Measurements from ENCODE around the gene SPATA12.

SPATA12 gene

DNA sequence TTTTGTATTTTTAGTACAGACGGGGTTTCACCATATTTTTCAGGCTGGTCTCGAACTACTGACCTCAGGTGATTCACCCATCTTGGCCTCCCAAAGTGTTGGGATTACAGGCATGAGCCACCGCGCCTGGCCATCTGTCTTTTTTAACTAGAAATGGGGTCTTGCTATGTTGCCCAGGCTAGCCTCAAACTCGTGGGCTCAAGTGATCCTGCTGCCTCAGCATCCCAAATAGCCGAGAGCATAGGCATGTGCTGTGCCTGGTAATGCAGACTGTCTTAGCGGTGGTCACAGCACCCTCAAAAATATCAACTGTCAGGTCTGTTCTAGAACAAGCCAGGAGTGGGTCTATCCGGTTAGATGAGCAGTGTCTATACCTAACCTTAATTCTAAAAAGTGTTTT, 48.2 kb downstream of the SPATA12 start:
- no peaks in the 10 kb centered on the region for H3K36me3 ChIP-seq (ENCODE audit: low read length)
- no peaks in the 10 kb centered on the region for H3F3A ChIP-seq (ENCODE audit: insufficient read depth)
- no peak overlapping the region for H3K27ac ChIP-seq (ENCODE audit: low read depth, low read length)
- no peaks in the 10 kb centered on the region for H3K9me3 ChIP-seq (ENCODE audit: insufficient read depth, low read length)
- H3K9me2 ChIP-seq (replicated peaks; ENCODE audit: insufficient read depth, low read length), result no peaks in the 10 kb centered on the region
- no peaks in the 10 kb centered on the region for H4K20me1 ChIP-seq (ENCODE audit: low read depth, low read length)
- H3K79me2 ChIP-seq (ENCODE audit: insufficient read depth, low read length), result no peaks in the 10 kb centered on the region
- H2AFZ ChIP-seq (ENCODE audit: low read depth, low read length, severe bottlenecking), result no peak overlapping the region
- no peak overlapping the region for H3K9ac ChIP-seq (ENCODE audit: low read length)
- TF ChIP-seq CTCF (IDR thresholded peaks at IDR 0.05; ENCODE audit: insufficient read depth, low read length, poor library complexity, severe bottlenecking) (no peak), EZH2phosphoT487 (conservative IDR thresholded peaks at IDR 0.05; ENCODE audit: low read length) (no peak)
- no peaks in the 10 kb centered on the region for H3K27me3 ChIP-seq (ENCODE audit: low read length)
- no peak overlapping the region for H3K4me2 ChIP-seq (ENCODE audit: low read depth, low read length, poor library complexity, severe bottlenecking)
- no peak overlapping the region for H3K4me3 ChIP-seq (ENCODE audit: insufficient read depth, low read length, poor library complexity, severe bottlenecking)

GRCh38 chr3:57109437-57110199, 49.2 kb downstream of the SPATA12 start:
- H3K4me3 ChIP-seq (ENCODE audit: insufficient read depth, low read length, poor library complexity, severe bottlenecking), result no peak overlapping the region
- H3K27me3 ChIP-seq (ENCODE audit: low read length), result no peaks in the 10 kb centered on the region
- TF ChIP-seq EZH2phosphoT487 (conservative IDR thresholded peaks at IDR 0.05; ENCODE audit: low read length) (no peak), CTCF (IDR thresholded peaks at IDR 0.05; ENCODE audit: insufficient read depth, low read length, poor library complexity, severe bottlenecking) (no peak)
- H3K79me2 ChIP-seq (ENCODE audit: insufficient read depth, low read length), result no peaks in the 10 kb centered on the region
- no peak overlapping the region for H3K9ac ChIP-seq (ENCODE audit: low read length)
- H3K27ac ChIP-seq (ENCODE audit: low read depth, low read length), result no peak overlapping the region
- H3F3A ChIP-seq (ENCODE audit: insufficient read depth), result no peaks in the 10 kb centered on the region
- H3K36me3 ChIP-seq (ENCODE audit: low read length), result no peaks in the 10 kb centered on the region
- H4K20me1 ChIP-seq (ENCODE audit: low read depth, low read length), result no peaks in the 10 kb centered on the region
- no peaks in the 10 kb centered on the region for H3K9me2 ChIP-seq (replicated peaks; ENCODE audit: insufficient read depth, low read length)
- no peak overlapping the region for H2AFZ ChIP-seq (ENCODE audit: low read depth, low read length, severe bottlenecking)
- no peak overlapping the region for H3K4me2 ChIP-seq (ENCODE audit: low read depth, low read length, poor library complexity, severe bottlenecking)
- H3K9me3 ChIP-seq (ENCODE audit: insufficient read depth, low read length), result no peaks in the 10 kb centered on the region

- H3K9me3 ChIP-seq (ENCODE audit: insufficient read depth, low read length), result no peaks in the 10 kb centered on the region
- no peak overlapping the region for H3K4me3 ChIP-seq (ENCODE audit: insufficient read depth, low read length, poor library complexity, severe bottlenecking)
- no peaks in the 10 kb centered on the region for H3K9me2 ChIP-seq (replicated peaks; ENCODE audit: insufficient read depth, low read length)
- no peak overlapping the region for H3K27ac ChIP-seq (ENCODE audit: low read depth, low read length)
- H3K9ac ChIP-seq (ENCODE audit: low read length), result no peak overlapping the region
- H3K36me3 ChIP-seq (ENCODE audit: low read length), result no peaks in the 10 kb centered on the region
- no peak overlapping the region for H2AFZ ChIP-seq (ENCODE audit: low read depth, low read length, severe bottlenecking)
- no peaks in the 10 kb centered on the region for H3K79me2 ChIP-seq (ENCODE audit: insufficient read depth, low read length)
- no peaks in the 10 kb centered on the region for H3F3A ChIP-seq (ENCODE audit: insufficient read depth)
- no peak overlapping the region for H3K4me2 ChIP-seq (ENCODE audit: low read depth, low read length, poor library complexity, severe bottlenecking)
- H3K27me3 ChIP-seq (ENCODE audit: low read length), result no peaks in the 10 kb centered on the region
- TF ChIP-seq EZH2phosphoT487 (conservative IDR thresholded peaks at IDR 0.05; ENCODE audit: low read length) (no peak), CTCF (IDR thresholded peaks at IDR 0.05; ENCODE audit: insufficient read depth, low read length, poor library complexity, severe bottlenecking) (no peak)
- H4K20me1 ChIP-seq (ENCODE audit: low read depth, low read length), result no peaks in the 10 kb centered on the region
Observed at GRCh38 chr3:57110214-57110613, 49.8 kb downstream of the SPATA12 start.
